M059J (cell line): ENCODE measurements around the gene COL21A1. TPM values are rescaled to one million over a fixed set of nuclear protein-coding genes. Genes with fewer than 3 reads are reported as not detected.
A peak's percentile ranks its signal among the peaks of the same experiment; 100 is the strongest.
"Not testable (repeated sequence)": the region's sequence is repeated elsewhere in the genome, so short reads cannot be mapped to it uniquely, and the experiment has no call there.

Source experiments
- DNase-seq: peaks from one replicate; pipeline ENCODE4 v3.0.0-alpha.2; 2012; ENCODE audit warnings: low read depth
- total RNA-seq: library from RNA; depleted of rRNA; stranded (reverse); fragments of >200 nt; shearing (Covaris generic); gene quantifications from 2 replicates; pipeline ENCODE4 v1.2.3, GENCODE V29; 2014

The COL21A1 gene
- total RNA-seq, 1 experiment from 2014 or later, result 1.4 TPM

GRCh38 chr6:56048601-56049000 is 198.8 kb downstream of the COL21A1 start:
- no peak for DNase-seq

DNA sequence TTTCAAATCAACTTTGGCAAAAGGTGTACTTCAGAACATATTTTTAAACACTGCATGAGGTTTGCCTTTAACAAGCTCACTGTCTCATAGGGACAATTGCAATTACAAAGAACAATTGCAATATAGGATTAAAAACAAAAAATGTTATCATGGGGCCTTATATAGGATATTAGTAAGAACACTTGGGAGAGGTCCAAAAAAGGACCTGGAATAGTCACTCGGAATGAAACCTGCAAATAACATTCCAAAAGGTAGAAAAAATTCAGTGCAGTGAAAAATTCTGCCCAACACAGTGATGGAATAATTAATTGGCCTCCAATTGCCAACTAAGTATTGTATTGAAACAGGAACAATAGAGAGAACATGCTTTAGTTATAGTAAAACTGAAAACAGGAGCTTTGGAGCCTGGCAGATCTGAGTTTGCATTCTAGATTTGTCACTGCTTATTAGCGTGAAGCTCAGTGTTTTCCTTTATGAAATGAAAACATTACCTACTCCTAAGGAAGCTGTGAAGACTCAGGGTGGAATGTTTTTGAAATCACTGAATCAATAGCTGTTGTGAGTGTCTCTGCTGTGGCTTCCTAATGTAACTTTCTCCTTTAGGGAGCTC is 199.3 kb downstream of the COL21A1 start:
- no peak for DNase-seq

- peak; percentile 97 for DNase-seq
Measured at GRCh38 chr6:56046576-56046975, 200.8 kb downstream of the COL21A1 start.

DNA sequence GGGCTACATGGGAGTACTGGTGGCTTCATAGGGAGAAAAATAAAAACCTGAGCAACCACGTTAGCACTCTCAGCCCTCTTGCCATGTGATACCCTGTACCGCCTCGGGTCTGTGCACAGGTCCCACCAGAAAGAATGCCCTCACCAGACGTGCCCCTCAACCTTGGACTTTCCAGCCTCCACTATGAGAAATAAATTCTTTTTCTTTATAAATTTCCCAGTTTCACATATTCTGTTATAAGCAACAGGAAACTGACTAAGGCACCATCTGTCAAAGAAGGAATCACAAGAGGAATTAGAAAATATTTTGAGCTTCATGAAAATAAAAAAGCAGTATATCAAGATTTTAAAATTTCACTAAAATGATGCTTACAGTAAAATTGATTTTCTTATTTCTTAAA is 203.6 kb downstream of the COL21A1 start:
- DNase-seq, result no peak

- DNase-seq, result no peak
Measured at GRCh38 chr6:56043076-56043475, 204.3 kb downstream of the COL21A1 start.

- DNase-seq, result no peak
Measured at GRCh38 chr6:56041591-56041990, 205.8 kb downstream of the COL21A1 start.

DNA sequence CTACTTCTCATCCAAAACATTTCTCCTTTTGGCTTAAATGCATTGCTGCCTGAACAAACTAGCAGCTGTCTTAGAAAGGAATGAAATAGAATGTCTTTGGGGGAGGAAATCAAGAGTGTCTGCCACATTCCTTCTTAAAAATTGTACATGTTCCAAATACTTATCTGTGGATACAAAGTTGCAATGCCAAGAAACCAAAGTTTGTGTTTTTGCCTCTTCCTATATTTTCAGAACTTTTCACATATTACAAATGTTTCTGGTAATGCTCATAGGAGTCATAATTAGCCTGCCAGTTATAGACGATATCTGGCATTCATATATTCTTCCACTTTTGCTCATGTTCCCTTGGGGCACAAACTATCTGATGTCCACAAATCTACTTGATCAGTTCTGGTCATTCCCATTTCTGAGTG is 206.5 kb downstream of the COL21A1 start:
- no peak for DNase-seq

GRCh38 chr6:56040223-56040622 is 207.2 kb downstream of the COL21A1 start:
- peak; percentile 68 for DNase-seq

DNA sequence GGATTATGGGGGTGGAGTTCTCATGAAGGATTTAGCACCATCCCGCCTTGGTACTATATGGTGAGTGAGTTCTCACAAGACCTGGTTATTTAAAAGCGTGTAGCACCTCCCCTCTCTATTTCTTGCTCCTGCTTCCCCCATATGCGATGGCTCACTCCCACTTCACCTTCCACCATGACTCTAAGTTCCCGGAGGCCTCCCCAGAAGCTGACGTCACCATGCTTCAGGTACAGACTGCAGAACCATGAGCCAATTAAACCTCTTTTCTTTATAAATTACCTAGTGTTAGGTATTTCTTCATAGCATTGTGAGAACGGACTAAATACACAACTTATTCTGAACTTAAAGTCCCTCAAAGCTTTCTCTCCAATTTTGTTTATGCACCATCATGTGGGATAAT is 208.6 kb downstream of the COL21A1 start:
- no peak for DNase-seq

GRCh38 chr6:56037601-56038000 is 209.8 kb downstream of the COL21A1 start:
- DNase-seq, result no peak

DNA sequence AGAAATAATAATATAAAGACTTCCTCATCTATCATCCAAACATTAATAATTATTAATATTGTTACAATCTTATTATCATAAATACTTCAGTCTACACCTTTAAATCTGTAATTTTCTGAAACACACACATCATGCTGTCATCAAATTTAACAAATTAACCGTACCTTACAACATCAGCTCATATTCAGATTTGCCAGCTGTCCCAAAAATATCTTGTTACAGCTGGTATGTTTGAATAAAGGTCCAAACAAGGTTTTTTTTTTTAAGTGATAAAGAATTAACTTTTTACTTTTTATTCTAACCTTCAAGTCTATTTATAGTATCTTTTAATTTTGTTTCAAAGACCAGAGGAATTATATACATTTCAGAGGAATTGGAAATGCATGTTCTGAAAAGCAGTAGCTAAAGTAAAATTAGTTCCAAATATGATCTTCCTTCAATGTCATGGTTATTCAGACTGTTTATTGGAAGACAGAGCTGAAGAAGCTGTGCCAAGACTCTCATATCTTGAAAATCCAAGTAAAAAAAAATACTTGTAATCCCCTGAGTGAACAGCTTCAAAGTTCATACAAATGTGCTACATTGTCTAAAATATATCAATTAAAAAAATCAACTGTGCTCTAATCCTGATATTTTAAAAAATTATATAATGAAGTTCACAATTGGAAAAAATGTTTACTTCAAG is 210.3 kb downstream of the COL21A1 start:
- DNase-seq, result no peak

- no peak for DNase-seq
Measured at GRCh38 chr6:56033401-56033800, 214.0 kb downstream of the COL21A1 start.

DNA sequence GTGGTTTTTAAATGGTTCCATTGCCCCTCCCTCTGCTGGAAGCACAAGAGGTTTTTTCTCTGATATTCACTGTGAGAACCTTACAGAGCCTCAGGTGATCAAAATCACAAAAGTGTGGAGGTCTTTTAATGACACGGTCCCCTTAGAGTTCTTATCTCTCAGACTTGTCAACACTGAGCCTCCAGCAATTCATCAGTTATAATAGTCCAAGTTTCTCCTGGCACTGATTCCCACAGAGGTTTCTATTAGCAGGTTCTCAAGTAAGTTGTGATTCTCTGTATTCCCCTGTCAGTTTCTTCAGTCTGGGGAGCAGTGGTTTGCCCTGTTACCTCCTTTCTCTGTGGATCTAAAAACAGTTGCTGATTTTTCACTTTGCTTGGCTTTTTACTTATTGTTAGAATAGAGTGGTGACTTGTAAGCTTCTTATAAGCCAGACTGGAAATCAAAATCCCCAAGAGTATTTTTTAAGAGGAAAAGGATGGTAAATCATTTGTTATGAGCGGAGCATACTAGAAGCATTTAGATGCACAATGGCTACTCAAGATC is 214.6 kb downstream of the COL21A1 start:
- DNase-seq, result no peak

GRCh38 chr6:56027865-56028264 is 219.5 kb downstream of the COL21A1 start:
- DNase-seq, result no peak

GRCh38 chr6:56026455-56027180 is 220.8 kb downstream of the COL21A1 start:
- peak; percentile 70 for DNase-seq

- DNase-seq, result no peak
Measured at GRCh38 chr6:56025795-56026194, 221.6 kb downstream of the COL21A1 start.

- no peak for DNase-seq
Measured at GRCh38 chr6:56024931-56025330, 222.4 kb downstream of the COL21A1 start.

- DNase-seq, result no peak
Measured at GRCh38 chr6:56023829-56024228, 223.6 kb downstream of the COL21A1 start.

- peak; percentile 28 for DNase-seq
Measured at GRCh38 chr6:56022678-56023077, 224.7 kb downstream of the COL21A1 start.

DNA sequence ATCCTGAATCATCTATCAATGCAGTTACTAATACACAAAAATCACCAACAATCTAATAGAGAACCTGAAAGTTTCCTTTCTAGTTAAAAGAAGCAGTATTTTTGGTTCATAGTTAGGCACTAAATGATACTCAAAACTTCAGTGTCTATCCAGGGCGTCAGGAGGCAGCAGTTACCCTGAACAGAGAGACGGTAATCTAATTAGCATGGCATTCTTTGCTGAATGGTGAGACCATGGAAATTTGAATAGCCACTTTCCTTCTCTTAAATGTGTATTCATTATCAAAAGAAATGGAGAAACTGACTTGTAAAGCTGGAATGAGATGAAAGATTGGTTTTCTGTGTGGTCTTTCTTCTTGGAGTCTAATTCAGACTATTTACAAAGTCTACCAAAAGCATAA is 225.4 kb downstream of the COL21A1 start:
- DNase-seq, result peak; percentile 26

GRCh38 chr6:56019973-56020372 is 227.4 kb downstream of the COL21A1 start:
- DNase-seq, result no peak

DNA sequence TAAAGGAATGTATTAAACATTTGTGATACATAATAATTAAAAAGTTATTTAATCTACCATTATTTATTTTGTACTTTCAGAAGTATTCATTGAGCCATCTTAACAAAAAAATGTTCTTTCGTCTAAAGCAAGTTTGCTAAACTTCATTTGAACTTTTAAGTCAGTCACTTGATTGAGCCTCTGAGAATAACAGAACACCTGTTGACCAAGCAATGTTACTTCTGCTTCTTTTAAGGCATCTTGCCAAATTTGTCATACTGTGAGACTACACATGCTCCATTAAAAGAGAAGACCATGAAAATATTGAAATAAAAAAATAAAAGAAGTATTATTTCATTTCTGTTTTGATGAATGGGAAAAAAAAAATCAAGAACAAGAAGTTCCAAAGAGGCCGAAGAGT is 230.2 kb downstream of the COL21A1 start:
- no peak for DNase-seq

- DNase-seq, result not testable (repeated sequence)
Measured at GRCh38 chr6:56014039-56014438, 233.3 kb downstream of the COL21A1 start.
